Immature natural killer cell (primary cell): ENCODE results near the gene TMOD4. TPM values are rescaled to one million over a fixed set of nuclear protein-coding genes. Genes with fewer than 3 reads are reported as not detected.
A peak's percentile ranks its signal among the peaks of the same experiment; 100 is the strongest.
"Not testable (repeated sequence)": the region's sequence is repeated elsewhere in the genome, so short reads cannot be mapped to it uniquely, and the experiment has no call there.

Source experiments
- DNase-seq, 3 donors: peaks; one replicate each; pipeline ENCODE4 v3.0.0; 2022; ENCODE audit warnings: mixed read lengths in 1 of 3
- H3K27ac Mint-ChIP-seq, 6 donors: one replicate each; pipeline ENCODE4 v1.8.0; 2020; ENCODE audit warnings: mixed read lengths in 6 of 6, mild to moderate bottlenecking in 5 of 6, inconsistent platforms in 4 of 6, moderate library complexity in 3 of 6
- H3K27me3 Mint-ChIP-seq, 3 donors: one replicate each; pipeline ENCODE4 v1.8.0; 2020 to 2021; ENCODE audit warnings: low read depth in 3 of 3, mild to moderate bottlenecking in 3 of 3, mixed read lengths in 3 of 3, moderate library complexity in 3 of 3, inconsistent platforms in 1 of 3
- H3K36me3 Mint-ChIP-seq, 3 donors: one replicate each; pipeline ENCODE4 v1.8.0; 2020; ENCODE audit warnings: mixed read lengths in 3 of 3, inconsistent platforms in 2 of 3, mild to moderate bottlenecking in 2 of 3
- H3K4me1 Mint-ChIP-seq, 2 donors: one replicate each; pipeline ENCODE4 v1.8.0; 2020; ENCODE audit warnings: inconsistent platforms in 2 of 2, mild to moderate bottlenecking in 2 of 2, mixed read lengths in 2 of 2, moderate library complexity in 1 of 2
- H3K4me3 Mint-ChIP-seq, 5 donors: one replicate each; pipeline ENCODE4 v1.8.0; 2020; ENCODE audit warnings: mild to moderate bottlenecking in 5 of 5, mixed read lengths in 5 of 5, inconsistent platforms in 3 of 5, moderate library complexity in 3 of 5
- H3K9me3 Mint-ChIP-seq, 6 donors: one replicate each; pipeline ENCODE4 v1.8.0; 2020; ENCODE audit warnings: mild to moderate bottlenecking in 6 of 6, mixed read lengths in 6 of 6, inconsistent platforms in 4 of 6, moderate library complexity in 3 of 6
- polyA plus RNA-seq, 3 donors: library from polyadenylated mRNA; unstranded; fragments of 300-500 nt; fragmentation: Illumina TruSeq; gene quantifications; one replicate each; pipeline ENCODE4 v1.2.3, GENCODE V29; 2021

TMOD4 gene
- 1 to 10 TPM in 1 of 3 donors, not detected in 2; 1.3 TPM for polyA plus RNA-seq

GRCh38 chr1:151175863-151176262 lies at the start of gene TMOD4:
Gene TMOD4, minus strand, starts transcription at chr1:151175981. Its CDS starts 1,106 bp downstream, at chr1:151174875.
- peaks cover 0 to 7% of the 10 kb centered on the region in 2 donors for H3K4me1 Mint-ChIP-seq
- peaks cover 20 to 50% (median 35%) of the 10 kb centered on the region in 3 donors for H3K36me3 Mint-ChIP-seq
- H3K9me3 Mint-ChIP-seq, result no peaks in the 10 kb centered on the region
- no peaks in the 10 kb centered on the region for H3K27me3 Mint-ChIP-seq
- peak within 1 kb of the TSS in 4 of 6 donors; percentile 19 to 66 (median 47) for H3K27ac Mint-ChIP-seq
- no peak for DNase-seq
- no peak within 1 kb of the TSS for H3K4me3 Mint-ChIP-seq

GRCh38 chr1:151222130-151222529 lies 46.3 kb upstream of the TMOD4 start:
- H3K27me3 Mint-ChIP-seq, result peaks cover 0 to 1% (median 0%) of the 10 kb centered on the region in 3 donors
- no peak overlapping the region for H3K27ac Mint-ChIP-seq
- no peak overlapping the region for H3K4me3 Mint-ChIP-seq
- H3K9me3 Mint-ChIP-seq, result no peaks in the 10 kb centered on the region
- no peak for DNase-seq
- H3K36me3 Mint-ChIP-seq, result peaks cover 0 to 6% (median 0%) of the 10 kb centered on the region in 3 donors
- H3K4me1 Mint-ChIP-seq, result peaks cover under 1 to 16% of the 10 kb centered on the region in 2 donors

GRCh38 chr1:151221616-151222015 lies 45.8 kb upstream of the TMOD4 start:
- no peak for DNase-seq
- Mint-ChIP-seq H3K27ac (no peak overlapping the region), H3K36me3 (peaks cover 0 to 3% (median under 1%) of the 10 kb centered on the region in 3 donors), H3K4me1 (peaks cover 1 to 17% of the 10 kb centered on the region in 2 donors), H3K4me3 (no peak overlapping the region), H3K27me3 (peaks cover 0 to 1% (median 0%) of the 10 kb centered on the region in 3 donors), H3K9me3 (no peaks in the 10 kb centered on the region)

DNA sequence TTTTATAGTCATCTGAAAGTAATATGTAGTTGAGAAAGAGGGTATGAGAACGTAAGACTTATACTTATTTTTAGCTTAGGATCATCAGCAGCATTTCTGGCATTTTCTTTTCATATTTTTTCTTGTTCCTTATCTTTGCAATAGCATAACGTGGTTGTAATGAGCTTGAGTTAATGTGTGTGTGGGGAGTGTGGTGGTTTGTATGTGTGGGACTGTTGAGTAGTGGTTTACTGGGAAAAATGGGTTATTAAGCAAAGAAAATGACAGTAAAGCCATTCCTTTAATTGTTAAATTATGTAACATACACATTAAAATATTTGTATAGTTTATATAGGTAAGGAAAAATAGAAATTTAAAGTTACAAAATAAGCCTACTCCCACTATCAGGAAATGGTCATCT lies 37.8 kb upstream of the TMOD4 start:
- Mint-ChIP-seq H3K4me1 (peaks cover 15 to 33% of the 10 kb centered on the region in 2 donors), H3K27me3 (peaks cover 0 to 4% (median 0%) of the 10 kb centered on the region in 3 donors), H3K9me3 (no peaks in the 10 kb centered on the region), H3K4me3 (no peak overlapping the region), H3K36me3 (peaks cover 4 to 8% (median 4%) of the 10 kb centered on the region in 3 donors), H3K27ac (peak overlapping the region in 3 of 6 donors; percentile 9 to 55 (median 51))
- DNase-seq, result no peak

DNA sequence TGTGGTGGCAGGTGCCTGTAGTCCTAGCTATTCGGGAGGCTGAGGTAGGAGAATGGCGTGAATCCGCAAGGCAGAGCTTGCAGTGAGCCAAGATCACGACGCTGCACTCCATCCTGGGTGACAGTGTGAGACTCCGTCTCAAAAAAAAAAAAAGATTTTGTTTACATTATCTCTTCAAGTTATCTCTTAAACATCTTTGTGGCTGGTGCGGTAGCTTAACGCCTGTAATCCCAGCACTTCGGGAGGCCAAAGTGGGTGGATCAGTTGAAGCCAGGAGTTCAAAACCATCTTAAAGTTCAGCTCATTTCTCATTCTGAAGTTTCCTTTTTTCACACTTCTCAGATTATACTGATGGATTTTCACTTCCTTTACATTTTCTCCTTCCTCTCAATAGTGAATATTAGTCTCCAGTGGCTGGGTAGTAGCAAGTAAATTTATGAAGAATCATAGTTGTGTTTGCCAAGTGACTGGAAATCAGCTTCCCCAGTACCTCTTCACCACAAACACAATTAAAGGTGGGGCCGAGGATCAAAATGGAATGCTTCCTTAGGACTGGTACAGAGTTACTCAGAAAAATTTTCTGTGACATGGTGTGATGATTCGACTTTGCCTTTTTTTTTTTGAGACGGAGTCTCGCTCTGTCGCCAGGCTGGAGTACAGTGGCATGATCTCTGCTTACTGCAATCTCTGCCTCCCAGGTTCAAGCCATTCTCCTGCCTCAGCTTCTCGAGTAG lies 36.4 kb upstream of the TMOD4 start:
- H3K9me3 Mint-ChIP-seq, result no peaks in the 10 kb centered on the region
- H3K27me3 Mint-ChIP-seq, result peaks cover 0 to 4% (median 0%) of the 10 kb centered on the region in 3 donors
- peaks cover 14 to 33% of the 10 kb centered on the region in 2 donors for H3K4me1 Mint-ChIP-seq
- peaks cover 4 to 8% (median 4%) of the 10 kb centered on the region in 3 donors for H3K36me3 Mint-ChIP-seq
- H3K4me3 Mint-ChIP-seq, result no peak overlapping the region
- no peak for DNase-seq
- peak overlapping the region in 4 of 6 donors; percentile 10 to 73 (median 40) for H3K27ac Mint-ChIP-seq

DNA sequence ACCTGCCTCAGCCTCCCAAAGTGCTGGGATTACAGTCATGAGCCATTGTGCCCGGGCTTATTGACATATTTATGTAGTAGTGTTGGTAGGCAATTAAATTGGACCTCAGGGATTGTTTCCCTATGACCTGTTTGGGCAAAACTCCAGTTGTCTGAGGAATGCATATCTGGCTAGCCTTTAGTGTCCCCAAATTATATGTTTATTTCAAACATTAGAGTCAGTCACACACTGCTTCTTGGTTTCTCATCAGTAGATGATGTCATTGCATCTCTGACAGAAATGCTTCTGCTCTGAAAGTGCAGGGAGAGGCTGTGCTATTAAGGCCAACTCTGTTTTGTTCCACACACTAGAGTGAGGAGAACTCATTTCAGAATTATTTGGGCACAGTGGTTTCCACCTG lies 35.0 kb upstream of the TMOD4 start:
- Mint-ChIP-seq H3K36me3 (peaks cover 0 to 5% (median 4%) of the 10 kb centered on the region in 3 donors), H3K4me3 (no peak overlapping the region), H3K4me1 (peaks cover 13 to 25% of the 10 kb centered on the region in 2 donors), H3K27me3 (peaks cover 0 to 4% (median 0%) of the 10 kb centered on the region in 3 donors), H3K9me3 (no peaks in the 10 kb centered on the region), H3K27ac (no peak overlapping the region)
- DNase-seq, result no peak

GRCh38 chr1:151205381-151205965 lies 29.7 kb upstream of the TMOD4 start:
- not testable (repeated sequence) for H3K9me3 Mint-ChIP-seq, H3K4me3 Mint-ChIP-seq, H3K27me3 Mint-ChIP-seq, DNase-seq, H3K36me3 Mint-ChIP-seq
- H3K27ac Mint-ChIP-seq, result peak overlapping the region in 1 of 6 donors; percentile 4
- H3K4me1 Mint-ChIP-seq, result peaks cover 8 to 22% of the 10 kb centered on the region in 2 donors

DNA sequence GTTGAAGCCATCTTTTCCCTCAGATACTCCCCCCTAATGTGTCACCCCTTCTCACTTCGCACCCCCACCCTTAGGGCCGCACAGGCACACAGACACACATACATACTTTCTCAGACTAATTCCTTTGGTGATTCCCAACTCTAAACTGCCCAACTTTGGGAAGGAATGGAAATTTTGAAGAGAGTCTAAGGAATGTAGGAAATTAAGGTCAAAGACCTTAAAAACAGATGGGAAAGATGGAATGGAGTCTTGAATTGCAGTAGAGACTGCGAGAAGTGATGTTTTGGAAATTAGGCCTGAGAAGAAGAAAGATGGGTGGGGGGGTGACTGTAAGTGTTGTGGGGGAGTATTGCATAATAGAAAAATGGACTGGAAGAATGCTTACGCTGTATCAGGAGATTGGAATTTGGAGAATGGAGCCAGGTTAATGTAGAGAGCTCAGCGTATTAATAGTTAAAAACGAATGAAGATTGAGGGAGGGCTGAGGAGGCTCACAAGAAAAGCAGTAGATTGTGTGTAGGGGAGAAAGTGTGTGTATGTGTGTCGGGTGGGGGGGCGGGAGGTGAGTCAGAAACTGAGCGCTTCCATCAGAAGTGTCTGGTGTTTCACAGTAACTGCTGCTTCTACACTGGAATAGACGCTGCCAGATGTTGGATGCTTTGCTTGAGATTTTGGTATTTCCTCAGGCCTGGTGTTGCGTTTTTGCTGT lies 24.2 kb upstream of the TMOD4 start:
- H3K4me3 Mint-ChIP-seq, result peak overlapping the region; percentile 98 to 100 (median 99)
- peaks cover 8 to 24% (median 10%) of the 10 kb centered on the region in 3 donors for H3K27me3 Mint-ChIP-seq
- DNase-seq, result no peak
- H3K9me3 Mint-ChIP-seq, result no peaks in the 10 kb centered on the region
- peaks cover 0 to 4% (median 3%) of the 10 kb centered on the region in 3 donors for H3K36me3 Mint-ChIP-seq
- peaks cover 39 to 52% of the 10 kb centered on the region in 2 donors for H3K4me1 Mint-ChIP-seq
- peak overlapping the region; percentile 95 to 98 (median 97) for H3K27ac Mint-ChIP-seq

- Mint-ChIP-seq H3K4me1 (peaks cover 37 to 43% of the 10 kb centered on the region in 2 donors), H3K36me3 (peaks cover 0 to 3% (median 0%) of the 10 kb centered on the region in 3 donors), H3K4me3 (peak within 1 kb of the TSS; percentile 98 to 100 (median 99)), H3K27ac (peak within 1 kb of the TSS; percentile 95 to 98 (median 97)), H3K27me3 (peaks cover 8 to 24% (median 10%) of the 10 kb centered on the region in 3 donors), H3K9me3 (no peaks in the 10 kb centered on the region)
- peak; percentile 98 to 99 (median 99) for DNase-seq
Measured at GRCh38 chr1:151198254-151199127, 22.7 kb upstream of the TMOD4 start, which contains the start of gene PIP5K1A. Gene PIP5K1A, plus strand, starts transcription at chr1:151198552. Its CDS starts 445 bp downstream, at chr1:151198997.

- Mint-ChIP-seq H3K9me3 (no peaks in the 10 kb centered on the region), H3K27me3 (peaks cover 8 to 24% (median 10%) of the 10 kb centered on the region in 3 donors), H3K36me3 (peaks cover 0 to 3% (median 0%) of the 10 kb centered on the region in 3 donors), H3K4me1 (peaks cover 37 to 43% of the 10 kb centered on the region in 2 donors), H3K27ac (peak overlapping the region; percentile 95 to 98 (median 97)), H3K4me3 (peak overlapping the region; percentile 98 to 100 (median 99))
- DNase-seq, result no peak
Measured at GRCh38 chr1:151197863-151198253, 22.1 kb upstream of the TMOD4 start.

GRCh38 chr1:151196292-151196800 lies 20.6 kb upstream of the TMOD4 start:
- Mint-ChIP-seq H3K9me3 (no peaks in the 10 kb centered on the region), H3K4me1 (peaks cover 33 to 37% of the 10 kb centered on the region in 2 donors), H3K36me3 (peaks cover 0 to 3% (median 0%) of the 10 kb centered on the region in 3 donors), H3K27ac (peak overlapping the region in 1 of 6 donors; percentile 45), H3K27me3 (peaks cover 8 to 24% (median 10%) of the 10 kb centered on the region in 3 donors), H3K4me3 (peak overlapping the region in 4 of 5 donors; percentile 24 to 59 (median 40))
- peak; percentile 21 to 41 (median 22) for DNase-seq

GRCh38 chr1:151194894-151195594 lies 19.3 kb upstream of the TMOD4 start:
- not testable (repeated sequence) for H3K27ac Mint-ChIP-seq, DNase-seq, H3K36me3 Mint-ChIP-seq, H3K4me3 Mint-ChIP-seq, H3K9me3 Mint-ChIP-seq
- H3K27me3 Mint-ChIP-seq, result peaks cover 10 to 26% (median 10%) of the 10 kb centered on the region in 3 donors
- peaks cover 35% of the 10 kb centered on the region in 2 donors for H3K4me1 Mint-ChIP-seq
